Neutrophil (primary cell): ENCODE data around the gene PPP6R2.

Experiments used
- H3K27ac ChIP-seq: fragments of 200-600 bp; sonication (generic); 2 replicates; pipeline ENCODE4 v1.5.1; 2016; ENCODE audit warnings: mild to moderate bottlenecking, moderate library complexity
- H3K27me3 ChIP-seq: fragments of 200-600 bp; sonication (generic); 2 replicates; pipeline ENCODE4 v1.6.0; 2016; ENCODE audit warnings: mild to moderate bottlenecking
- H3K36me3 ChIP-seq: fragments of 200-600 bp; sonication (generic); 2 replicates; pipeline ENCODE4 v1.5.1; 2017
- H3K4me1 ChIP-seq, 2 experiments: fragments of 200-600 bp in 1 of 2; sonication (generic) in 1 of 2; 1 replicate in 1 of 2; 2 replicates in 1 of 2; pipeline versions ENCODE4 v1.5.1 to v1.6.1; 2013 to 2016; ENCODE audit warnings: low read depth in 1 of 2, low read length in 1 of 2, mild to moderate bottlenecking in 1 of 2, moderate library complexity in 1 of 2; ENCODE audit not compliant: control insufficient read depth in 1 of 2, insufficient read depth in 1 of 2
- H3K4me3 ChIP-seq, 2 experiments: fragments of 200-600 bp in 1 of 2; sonication (generic) in 1 of 2; 1 replicate in 1 of 2; 2 replicates in 1 of 2; pipeline ENCODE4 v1.5.1; 2013 to 2016; ENCODE audit warnings: low read depth in 1 of 2, low read length in 1 of 2, mild to moderate bottlenecking in 1 of 2, moderate library complexity in 1 of 2
- H3K9me3 ChIP-seq: fragments of 200-600 bp; sonication (generic); 2 replicates; pipeline ENCODE4 v1.5.1; 2016
- TF ChIP-seq, protein P1 (sequence below): fragments of 200-600 bp; sonication (generic); IDR thresholded peaks from 2 replicates; pipeline ENCODE4 v1.5.1; 2016; ENCODE audit warnings: antibody characterized with exemption

The PPP6R2 gene

DNA sequence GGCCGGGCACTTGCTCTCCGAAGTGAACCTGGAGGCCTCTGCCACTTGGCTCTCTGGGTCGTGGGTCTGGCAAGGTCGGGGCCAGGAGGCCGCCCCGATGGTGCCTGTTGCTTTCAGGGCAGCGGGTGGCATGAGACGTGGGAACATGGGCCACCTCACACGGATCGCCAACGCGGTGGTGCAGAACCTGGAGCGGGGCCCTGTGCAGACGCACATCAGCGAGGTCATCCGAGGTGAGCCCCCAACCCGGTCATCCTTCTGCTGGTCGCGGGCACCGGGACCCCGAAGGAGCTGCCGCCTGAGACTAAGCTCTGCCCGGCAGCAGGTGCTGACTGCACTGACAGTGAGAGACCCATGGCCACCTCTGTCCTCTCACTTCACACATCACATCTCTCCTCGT is 91.7 kb downstream of the PPP6R2 start:
- TF ChIP-seq, protein P1, sequence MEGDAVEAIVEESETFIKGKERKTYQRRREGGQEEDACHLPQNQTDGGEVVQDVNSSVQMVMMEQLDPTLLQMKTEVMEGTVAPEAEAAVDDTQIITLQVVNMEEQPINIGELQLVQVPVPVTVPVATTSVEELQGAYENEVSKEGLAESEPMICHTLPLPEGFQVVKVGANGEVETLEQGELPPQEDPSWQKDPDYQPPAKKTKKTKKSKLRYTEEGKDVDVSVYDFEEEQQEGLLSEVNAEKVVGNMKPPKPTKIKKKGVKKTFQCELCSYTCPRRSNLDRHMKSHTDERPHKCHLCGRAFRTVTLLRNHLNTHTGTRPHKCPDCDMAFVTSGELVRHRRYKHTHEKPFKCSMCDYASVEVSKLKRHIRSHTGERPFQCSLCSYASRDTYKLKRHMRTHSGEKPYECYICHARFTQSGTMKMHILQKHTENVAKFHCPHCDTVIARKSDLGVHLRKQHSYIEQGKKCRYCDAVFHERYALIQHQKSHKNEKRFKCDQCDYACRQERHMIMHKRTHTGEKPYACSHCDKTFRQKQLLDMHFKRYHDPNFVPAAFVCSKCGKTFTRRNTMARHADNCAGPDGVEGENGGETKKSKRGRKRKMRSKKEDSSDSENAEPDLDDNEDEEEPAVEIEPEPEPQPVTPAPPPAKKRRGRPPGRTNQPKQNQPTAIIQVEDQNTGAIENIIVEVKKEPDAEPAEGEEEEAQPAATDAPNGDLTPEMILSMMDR, result no peak
- peaks cover 89% of the 10 kb centered on the region for H3K36me3 ChIP-seq

DNA sequence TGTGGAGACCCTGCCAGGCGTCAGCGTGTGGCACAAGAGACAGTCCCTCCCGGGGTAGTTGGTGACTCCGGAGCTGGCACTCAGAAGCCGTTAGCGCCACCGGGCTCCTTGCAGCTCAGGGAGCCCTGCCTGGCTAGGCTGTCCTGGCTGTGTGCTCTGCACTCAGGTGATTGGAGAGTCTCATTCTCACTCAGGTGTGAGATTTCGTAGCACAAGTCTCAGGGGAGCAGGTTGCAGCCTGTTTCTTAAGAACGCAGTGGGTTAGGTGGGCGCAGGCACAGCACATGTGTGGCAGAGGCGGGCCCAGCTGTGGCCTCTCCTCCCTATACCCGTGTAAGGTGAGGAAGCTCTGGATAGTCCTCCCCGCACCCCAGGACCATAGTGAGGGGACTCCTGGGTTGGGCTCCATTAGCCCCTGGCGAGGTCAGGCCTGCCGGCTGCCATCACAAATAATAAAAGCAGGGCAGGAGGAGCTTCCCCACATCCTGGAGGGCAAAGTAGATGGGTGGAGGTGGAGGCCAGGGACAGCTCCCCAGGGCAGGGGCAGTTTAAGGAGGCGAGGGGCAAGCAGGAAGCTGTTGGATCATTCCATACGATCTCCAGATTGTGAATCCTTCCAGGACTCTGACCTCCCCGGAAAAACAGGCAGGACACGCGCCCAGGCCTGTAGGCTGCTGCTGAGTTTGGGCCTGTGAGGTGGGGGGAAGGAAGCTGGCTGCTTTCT is 92.3 kb downstream of the PPP6R2 start:
- TF ChIP-seq, protein P1, result no peak
- Histone ChIP-seq H3K36me3 (peaks cover 89% of the 10 kb centered on the region), H3K4me1 (no peaks in the 10 kb centered on the region), H3K27me3 (no peaks in the 10 kb centered on the region), H3K4me3 (no peak overlapping the region), H3K27ac (no peak overlapping the region), H3K9me3 (no peaks in the 10 kb centered on the region)

More for the DNA sequence above, 91.7 kb downstream of the PPP6R2 start:
- Histone ChIP-seq H3K27ac (no peak overlapping the region), H3K27me3 (no peaks in the 10 kb centered on the region), H3K4me1 (no peaks in the 10 kb centered on the region), H3K4me3 (no peak overlapping the region), H3K9me3 (no peaks in the 10 kb centered on the region)

DNA sequence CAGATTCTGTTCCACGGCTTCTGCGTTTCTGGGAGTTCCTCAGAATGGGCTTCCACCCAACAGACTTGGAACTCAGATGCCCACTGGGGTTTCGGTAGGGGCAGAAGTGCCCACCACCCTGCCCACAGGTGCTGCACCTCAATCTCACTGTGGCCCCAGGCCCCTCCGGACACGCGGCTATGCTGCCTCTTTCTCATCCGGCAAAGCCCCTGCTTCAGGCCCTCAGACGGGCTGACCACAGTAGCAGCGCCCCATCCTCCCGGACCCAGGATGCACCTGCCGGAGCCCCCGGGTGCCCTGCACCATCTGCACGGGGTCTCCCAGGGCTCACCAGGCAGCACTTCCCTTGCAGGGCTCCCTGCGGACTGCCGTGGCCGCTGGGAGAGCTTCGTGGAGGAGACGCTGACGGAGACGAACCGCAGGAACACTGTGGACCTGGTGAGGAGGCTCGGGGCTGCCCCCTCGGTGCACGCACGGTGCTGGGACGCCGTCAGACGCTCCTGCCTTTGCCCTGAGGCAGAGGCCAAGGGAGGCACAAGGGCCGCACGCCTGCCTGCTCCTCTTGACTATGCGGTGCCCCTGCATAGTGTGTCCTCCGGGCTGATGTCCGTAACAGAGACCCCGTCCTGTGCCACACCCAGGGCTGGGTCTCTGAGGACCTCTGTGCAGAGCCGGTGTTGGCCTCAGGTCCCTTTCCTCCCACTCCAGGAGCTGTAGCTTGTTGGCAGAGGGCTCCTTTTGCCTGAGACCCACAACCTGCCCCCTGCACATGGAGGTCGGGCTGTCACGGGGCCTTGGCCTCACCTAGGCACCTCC is 93.1 kb downstream of the PPP6R2 start:
- peaks cover 89% of the 10 kb centered on the region for H3K36me3 ChIP-seq
- no peaks in the 10 kb centered on the region for H3K27me3 ChIP-seq
- no peak overlapping the region for H3K4me3 ChIP-seq
- no peaks in the 10 kb centered on the region for H3K4me1 ChIP-seq
- TF ChIP-seq, protein P1, result no peak
- no peak overlapping the region for H3K27ac ChIP-seq
- H3K9me3 ChIP-seq, result no peaks in the 10 kb centered on the region

DNA sequence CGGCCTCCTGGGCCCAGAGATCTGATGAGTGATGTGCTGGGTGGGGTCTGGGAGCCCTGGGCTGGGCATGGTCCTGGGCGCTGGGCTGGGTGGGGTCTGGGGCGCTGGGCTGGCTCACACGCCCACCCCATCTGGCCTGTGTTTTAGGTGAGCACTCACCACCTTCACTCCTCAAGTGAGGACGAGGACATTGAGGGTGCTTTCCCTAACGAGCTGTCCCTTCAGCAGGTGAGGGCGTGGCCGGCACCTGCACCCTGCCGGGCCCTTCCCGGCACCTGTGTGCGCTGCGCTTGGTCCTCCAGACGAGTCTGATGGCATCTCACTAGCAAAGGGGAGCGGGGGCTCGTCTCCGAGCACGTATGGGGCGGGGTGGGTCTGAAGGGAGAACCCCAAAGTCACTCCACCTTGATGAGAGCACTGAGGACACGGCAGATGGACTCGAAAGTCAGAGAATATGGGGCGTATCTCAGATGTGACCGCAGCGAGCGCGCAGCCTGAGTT is 93.8 kb downstream of the PPP6R2 start:
- Histone ChIP-seq H3K36me3 (peaks cover 89% of the 10 kb centered on the region), H3K4me3 (no peak overlapping the region)
- TF ChIP-seq, protein P1, result no peak

DNA sequence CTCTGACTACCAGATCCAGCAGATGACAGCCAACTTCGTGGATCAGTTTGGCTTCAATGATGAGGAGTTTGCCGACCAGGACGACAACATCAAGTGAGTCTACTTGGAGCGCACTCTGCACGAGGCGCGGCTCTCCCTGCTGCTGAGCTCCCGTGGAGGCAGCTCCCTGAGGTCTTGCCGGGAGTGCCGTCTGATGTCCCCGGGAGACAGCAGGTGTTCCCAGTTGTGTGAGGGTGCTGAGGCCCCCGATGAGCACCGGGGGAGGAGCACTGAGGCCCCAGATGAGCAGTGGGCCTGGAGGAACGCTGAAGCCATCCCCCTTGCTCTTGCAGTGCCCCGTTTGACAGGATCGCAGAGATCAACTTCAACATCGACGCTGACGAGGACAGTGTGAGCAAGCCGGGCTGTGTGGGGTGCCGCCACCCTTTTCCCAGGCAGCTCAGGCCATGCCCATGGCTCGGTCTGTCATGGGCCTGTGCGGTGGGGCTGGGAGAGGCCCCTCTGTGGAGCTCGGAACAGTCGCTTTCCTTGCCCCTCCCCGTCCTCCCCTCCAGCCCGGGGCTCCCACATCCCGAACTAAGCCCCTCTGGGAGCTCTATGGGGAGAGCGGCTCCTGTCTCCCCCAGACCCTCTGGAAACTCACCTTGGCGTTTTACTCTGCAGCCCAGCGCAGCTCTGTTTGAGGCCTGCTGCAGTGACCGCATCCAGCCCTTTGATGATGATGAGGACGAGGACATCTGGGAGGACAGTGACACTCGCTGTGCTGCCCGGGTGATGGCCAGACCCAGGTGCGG is 94.6 kb downstream of the PPP6R2 start:
- no peaks in the 10 kb centered on the region for H3K4me1 ChIP-seq
- no peaks in the 10 kb centered on the region for H3K27me3 ChIP-seq
- H3K9me3 ChIP-seq, result no peaks in the 10 kb centered on the region
- no peak overlapping the region for H3K4me3 ChIP-seq
- H3K27ac ChIP-seq, result no peak overlapping the region
- peaks cover 88% of the 10 kb centered on the region for H3K36me3 ChIP-seq
- TF ChIP-seq, protein P1, result no peak

More for the DNA sequence above, 93.8 kb downstream of the PPP6R2 start:
- H3K27me3 ChIP-seq, result no peaks in the 10 kb centered on the region
- no peaks in the 10 kb centered on the region for H3K9me3 ChIP-seq
- H3K27ac ChIP-seq, result no peak overlapping the region
- H3K4me1 ChIP-seq, result no peaks in the 10 kb centered on the region
